ENCODE measurements around the gene FAM89B.
A peak's percentile ranks its signal among the peaks of the same experiment; 100 is the strongest.

FAM89B gene

DNA sequence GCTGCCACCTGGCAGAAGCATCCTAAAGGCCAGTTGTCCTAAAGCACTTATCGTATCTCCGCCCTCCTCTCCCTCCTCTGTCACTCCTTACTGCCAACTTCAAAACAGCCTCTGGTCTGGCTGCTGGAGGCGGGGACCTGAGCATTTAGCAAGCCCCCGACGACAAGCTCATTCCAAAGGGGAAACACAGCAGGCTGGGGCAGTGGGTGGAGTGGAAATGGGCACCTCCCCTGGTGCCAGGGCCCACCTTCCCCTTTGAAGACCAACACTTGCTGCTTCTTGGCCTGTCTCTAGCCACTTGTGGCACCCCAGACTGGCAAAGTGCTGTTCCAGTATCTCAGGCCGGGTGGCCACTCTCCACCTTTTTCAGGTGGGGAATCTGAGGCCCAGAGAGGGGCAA, 38.1 kb downstream of the FAM89B start:
- TF ChIP-seq, protein P1, sequence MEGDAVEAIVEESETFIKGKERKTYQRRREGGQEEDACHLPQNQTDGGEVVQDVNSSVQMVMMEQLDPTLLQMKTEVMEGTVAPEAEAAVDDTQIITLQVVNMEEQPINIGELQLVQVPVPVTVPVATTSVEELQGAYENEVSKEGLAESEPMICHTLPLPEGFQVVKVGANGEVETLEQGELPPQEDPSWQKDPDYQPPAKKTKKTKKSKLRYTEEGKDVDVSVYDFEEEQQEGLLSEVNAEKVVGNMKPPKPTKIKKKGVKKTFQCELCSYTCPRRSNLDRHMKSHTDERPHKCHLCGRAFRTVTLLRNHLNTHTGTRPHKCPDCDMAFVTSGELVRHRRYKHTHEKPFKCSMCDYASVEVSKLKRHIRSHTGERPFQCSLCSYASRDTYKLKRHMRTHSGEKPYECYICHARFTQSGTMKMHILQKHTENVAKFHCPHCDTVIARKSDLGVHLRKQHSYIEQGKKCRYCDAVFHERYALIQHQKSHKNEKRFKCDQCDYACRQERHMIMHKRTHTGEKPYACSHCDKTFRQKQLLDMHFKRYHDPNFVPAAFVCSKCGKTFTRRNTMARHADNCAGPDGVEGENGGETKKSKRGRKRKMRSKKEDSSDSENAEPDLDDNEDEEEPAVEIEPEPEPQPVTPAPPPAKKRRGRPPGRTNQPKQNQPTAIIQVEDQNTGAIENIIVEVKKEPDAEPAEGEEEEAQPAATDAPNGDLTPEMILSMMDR (IDR thresholded peaks at IDR 0.05; ENCODE audit: control insufficient read depth, extremely low read depth, insufficient read depth), result no peak
- DNase-seq (ENCODE audit: low read depth), result no peak
- no peak overlapping the region for H3K4me3 ChIP-seq (ENCODE audit: low read depth, low read length)

DNA sequence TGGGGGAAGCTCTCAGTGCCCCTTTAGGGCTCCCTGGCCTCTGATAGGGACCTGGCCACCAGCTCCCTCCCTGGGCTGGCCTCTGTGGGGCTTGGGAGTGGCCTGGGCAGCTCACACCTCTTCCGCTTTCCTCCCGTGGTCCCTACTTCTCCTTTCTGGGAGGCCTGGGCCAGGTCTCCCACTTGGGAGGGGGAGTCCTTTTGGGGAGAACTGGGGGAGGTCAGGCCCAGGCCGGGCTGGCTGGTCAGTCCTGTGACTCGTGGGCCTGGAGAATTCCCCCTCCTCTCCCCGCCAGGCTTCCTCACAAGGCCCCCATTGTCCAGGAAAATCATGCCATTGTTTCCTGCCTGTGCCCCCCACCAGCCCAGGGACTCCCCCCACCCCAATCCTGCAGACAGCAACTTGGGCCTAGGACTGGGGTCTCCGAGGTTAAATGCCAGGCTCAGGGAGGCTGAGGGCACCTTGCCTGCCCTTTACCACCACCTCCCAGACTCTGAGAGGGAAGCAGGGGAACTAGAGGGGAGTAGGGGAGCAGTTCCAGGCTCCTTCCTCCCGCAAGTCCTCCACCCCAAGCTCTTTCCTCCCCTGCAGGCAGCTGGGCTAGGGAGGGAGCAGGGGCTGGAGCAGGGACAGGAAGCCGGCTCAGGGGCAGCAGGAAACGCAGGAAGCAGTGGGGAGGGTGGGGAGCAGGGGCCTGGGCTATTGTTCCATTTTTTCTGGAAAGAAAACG, 38.9 kb downstream of the FAM89B start:
- TF ChIP-seq, protein P1 (IDR thresholded peaks at IDR 0.05; ENCODE audit: control insufficient read depth, extremely low read depth, insufficient read depth), result no peak
- no peak for DNase-seq (ENCODE audit: low read depth)
- H3K4me3 ChIP-seq (ENCODE audit: low read depth, low read length), result no peak overlapping the region

DNA sequence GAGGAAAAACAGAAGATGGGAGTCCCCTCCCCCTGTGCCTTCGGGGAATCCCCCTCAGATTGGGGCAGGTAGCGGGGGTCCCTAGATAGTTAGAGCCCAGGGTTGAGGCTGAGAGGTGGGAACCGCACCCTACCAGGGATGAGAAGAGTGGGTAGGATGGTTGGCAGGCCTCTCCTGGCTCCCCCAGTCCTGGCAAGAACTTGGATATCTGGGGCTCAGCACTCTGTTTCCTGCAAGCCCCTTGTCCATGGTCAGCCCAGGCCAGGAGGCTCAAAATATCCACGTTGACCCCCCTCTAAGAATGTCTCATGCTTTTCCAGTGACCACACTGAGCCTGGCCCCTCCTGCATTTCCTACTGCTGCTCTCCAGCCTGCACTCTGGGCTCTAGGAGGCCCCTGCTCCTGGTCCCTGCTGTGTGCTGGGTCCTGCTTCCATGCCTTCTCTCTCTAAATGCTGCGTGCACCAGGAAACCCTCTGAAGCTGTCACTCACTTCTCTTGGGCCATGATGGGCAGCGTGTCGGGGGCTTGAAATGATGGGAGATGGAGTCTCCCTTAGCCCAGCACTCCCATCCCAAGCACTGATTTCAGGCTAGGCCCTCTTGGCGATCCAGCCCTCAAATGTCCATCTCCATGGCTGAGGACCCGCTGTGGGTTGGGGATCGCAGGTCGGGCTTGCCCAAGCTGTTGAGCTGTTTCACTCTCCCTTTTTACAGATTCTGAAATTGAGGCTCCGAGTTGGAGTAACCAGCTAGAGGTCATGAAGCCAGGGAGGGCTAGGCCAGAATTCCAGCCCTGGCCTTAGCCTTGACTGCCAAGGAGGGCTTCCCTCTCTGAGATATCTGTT, 39.6 kb downstream of the FAM89B start:
- no peak overlapping the region for H3K4me3 ChIP-seq (ENCODE audit: low read depth, low read length)
- TF ChIP-seq, protein P1 (IDR thresholded peaks at IDR 0.05; ENCODE audit: control insufficient read depth, extremely low read depth, insufficient read depth), result no peak
- no peak for DNase-seq (ENCODE audit: low read depth)

DNA sequence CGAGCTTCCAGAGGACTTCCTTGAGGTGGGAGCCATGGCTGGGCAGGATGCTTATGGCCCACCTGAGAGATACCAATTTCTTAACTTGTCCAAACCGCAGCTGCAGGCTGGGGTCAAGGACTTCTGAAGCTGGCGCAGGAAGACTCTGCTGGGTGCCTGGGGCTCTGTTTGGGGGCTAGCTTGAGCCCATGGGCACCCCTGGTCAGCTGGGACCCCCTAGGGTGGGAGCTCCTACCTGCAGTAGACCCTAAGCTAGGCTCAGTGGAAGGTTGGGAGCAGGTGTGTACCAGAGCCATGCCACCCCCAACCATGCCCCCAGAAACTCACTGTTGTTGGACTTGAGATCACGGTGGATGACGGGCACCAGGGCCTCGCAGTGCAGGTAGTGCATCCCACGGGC, 40.4 kb downstream of the FAM89B start:
- TF ChIP-seq, protein P1 (IDR thresholded peaks at IDR 0.05; ENCODE audit: control insufficient read depth, extremely low read depth, insufficient read depth), result no peak
- H3K4me3 ChIP-seq (ENCODE audit: low read depth, low read length), result peak overlapping the region; percentile 98
- DNase-seq (ENCODE audit: low read depth), result no peak

DNA sequence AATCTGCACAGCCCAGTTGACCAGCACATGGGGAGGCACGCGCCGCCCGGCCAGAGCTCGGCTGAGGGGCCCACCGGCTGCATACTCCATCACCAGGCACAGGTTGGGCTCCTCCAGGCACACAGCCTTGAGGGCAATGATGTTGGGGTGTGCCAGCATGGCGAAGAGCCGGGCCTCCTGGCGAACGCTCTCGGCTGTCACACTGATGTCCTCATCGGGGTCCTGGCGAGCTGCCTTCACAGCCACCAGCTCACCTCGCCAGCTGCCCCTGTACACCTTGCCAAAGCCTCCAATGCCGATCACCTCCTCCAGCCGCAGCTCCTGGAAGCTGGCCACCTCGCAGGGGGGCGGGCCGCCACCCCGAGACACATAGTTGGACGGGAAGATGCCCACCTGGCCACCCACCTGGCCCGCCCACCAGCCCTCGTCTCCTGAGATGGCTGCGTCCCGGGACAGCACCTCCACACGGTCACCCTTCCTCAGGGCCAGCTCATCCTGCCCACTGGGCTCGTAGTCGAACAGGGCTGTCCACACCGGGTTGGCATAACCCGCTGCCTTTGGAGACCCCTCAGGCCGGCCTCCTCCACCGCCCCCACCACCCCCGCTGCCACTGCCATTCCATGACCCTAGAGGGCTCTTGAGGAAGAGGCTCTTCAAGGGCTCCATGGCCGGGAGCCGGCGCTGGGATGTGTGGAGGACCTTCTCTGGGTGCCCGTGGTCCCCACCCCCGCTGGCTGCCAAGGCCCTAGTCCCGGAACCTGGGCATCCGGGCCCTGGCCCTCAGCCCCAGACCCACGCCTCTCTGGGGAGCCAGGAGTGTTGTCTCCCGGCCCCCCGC, 41.0 kb downstream of the FAM89B start:
- peak overlapping the region; percentile 98 for H3K4me3 ChIP-seq (ENCODE audit: low read depth, low read length)
- TF ChIP-seq, protein P1 (IDR thresholded peaks at IDR 0.05; ENCODE audit: control insufficient read depth, extremely low read depth, insufficient read depth), result no peak
- DNase-seq (ENCODE audit: low read depth), result no peak

DNA sequence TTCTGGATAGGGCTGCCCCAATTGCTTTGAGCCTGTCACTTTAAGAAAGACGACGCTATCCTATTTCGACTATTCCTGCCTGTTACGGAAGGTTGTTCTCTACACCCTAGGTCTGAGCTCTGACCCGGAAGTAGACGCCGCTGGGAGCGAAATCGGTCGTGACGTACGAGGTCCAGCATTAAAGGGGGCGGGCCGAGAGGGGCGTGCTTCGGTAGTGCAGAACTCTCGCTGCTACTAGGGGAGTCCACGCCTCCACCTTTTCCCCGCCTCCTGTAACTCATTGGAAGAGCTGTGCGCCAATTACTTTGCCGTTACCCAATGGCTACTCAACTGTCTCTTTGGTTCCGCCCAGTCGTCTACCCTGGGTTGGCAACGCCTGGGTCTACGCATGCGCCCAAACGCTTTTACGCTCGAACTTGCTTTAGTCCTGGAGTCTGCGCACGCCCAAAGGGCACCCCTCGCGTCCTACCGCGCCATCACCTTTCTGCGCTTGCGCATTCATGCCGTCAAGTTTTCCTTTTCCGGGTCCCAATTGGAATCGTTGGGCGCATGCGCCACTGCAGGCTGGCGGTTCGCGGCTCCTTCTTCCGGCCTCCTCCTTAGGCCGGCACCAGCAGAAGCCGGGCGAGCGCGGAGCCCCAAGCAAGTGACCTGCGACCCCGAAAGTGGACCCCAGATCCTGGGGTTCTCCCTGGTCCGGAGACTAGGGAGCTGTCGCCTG, 43.1 kb downstream of the FAM89B start, which contains the start of gene PCNX3:
PCNX3 (plus strand) TSS at position 548 of the 721 bp plus-strand sequence. CDS start 536 bp downstream, outside the sequence.
- TF ChIP-seq, protein P1 (IDR thresholded peaks at IDR 0.05; ENCODE audit: control insufficient read depth, extremely low read depth, insufficient read depth), result no peak
- peak; percentile 100 for DNase-seq (ENCODE audit: low read depth)
- peak within 1 kb of the TSS; percentile 98 for H3K4me3 ChIP-seq (ENCODE audit: low read depth, low read length)

All from LNCaP clone FGC (cell line).